ENCODE results near the gene DUSP2. TPM values are rescaled to one million over a fixed set of nuclear protein-coding genes. Genes with fewer than 3 reads are reported as not detected.
"Not testable (repeated sequence)": the region's sequence is repeated elsewhere in the genome, so short reads cannot be mapped to it uniquely, and the experiment has no call there.

Gene DUSP2
- total RNA-seq, 1 donor from 2014 or later: 1.1 TPM

DNA sequence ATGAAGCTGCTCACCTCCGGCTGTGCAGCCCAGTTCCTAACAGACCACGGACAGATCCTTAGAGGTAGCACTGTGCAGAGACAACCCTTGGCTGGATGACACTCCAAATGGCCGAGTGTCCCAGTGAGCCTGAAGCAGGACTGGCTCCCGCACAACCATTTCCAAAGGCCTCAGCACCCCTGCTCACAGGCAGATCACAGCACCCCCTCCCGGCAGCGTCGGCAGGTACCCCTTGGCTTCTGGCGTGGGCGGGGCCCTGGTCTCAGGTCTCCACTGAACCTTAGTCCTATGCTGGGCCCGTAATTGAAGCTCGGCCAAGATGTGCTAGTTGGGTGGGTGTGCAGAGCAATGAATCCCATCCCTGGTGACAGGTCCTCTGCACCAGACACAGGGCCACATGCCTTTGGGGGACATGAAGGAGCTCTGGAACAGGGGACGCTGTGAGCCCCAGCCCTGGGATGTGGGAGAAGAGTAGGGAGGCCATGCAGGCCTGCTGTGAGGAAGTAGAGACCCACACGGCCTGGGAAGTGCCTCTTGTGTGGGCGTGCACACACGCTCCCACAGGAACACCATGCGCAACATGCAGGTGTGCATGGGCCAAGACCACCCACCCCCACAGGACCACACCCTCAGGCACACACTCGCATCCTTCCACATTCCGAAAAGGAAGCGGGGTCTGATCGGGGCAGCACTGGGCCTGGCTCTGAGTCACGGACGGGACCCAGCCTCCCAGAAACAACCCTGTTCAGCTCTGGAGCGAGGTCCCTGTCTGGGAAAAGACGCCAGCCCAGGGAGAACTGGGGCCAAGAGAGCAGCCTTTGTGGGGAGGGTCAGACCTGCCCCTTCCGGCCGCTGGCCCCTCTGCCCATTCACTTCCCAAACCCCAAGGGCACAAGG lies 2.8 kb downstream of the DUSP2 start:
- DNase-seq (ENCODE audit: low read depth, low spot score): no peak
- Mint-ChIP-seq H3K9me3 (no peaks in the 10 kb centered on the region), H3K27ac (ENCODE audit: unreplicated experiment) (no peak overlapping the region), H3K36me3 (ENCODE audit: low read depth) (no peaks in the 10 kb centered on the region), H3K4me3 (no peak overlapping the region), H3K27me3 (ENCODE audit: low read depth) (peaks cover 40% of the 10 kb centered on the region), H3K4me1 (peaks cover 5% of the 10 kb centered on the region)
- TF ChIP-seq, protein P1, sequence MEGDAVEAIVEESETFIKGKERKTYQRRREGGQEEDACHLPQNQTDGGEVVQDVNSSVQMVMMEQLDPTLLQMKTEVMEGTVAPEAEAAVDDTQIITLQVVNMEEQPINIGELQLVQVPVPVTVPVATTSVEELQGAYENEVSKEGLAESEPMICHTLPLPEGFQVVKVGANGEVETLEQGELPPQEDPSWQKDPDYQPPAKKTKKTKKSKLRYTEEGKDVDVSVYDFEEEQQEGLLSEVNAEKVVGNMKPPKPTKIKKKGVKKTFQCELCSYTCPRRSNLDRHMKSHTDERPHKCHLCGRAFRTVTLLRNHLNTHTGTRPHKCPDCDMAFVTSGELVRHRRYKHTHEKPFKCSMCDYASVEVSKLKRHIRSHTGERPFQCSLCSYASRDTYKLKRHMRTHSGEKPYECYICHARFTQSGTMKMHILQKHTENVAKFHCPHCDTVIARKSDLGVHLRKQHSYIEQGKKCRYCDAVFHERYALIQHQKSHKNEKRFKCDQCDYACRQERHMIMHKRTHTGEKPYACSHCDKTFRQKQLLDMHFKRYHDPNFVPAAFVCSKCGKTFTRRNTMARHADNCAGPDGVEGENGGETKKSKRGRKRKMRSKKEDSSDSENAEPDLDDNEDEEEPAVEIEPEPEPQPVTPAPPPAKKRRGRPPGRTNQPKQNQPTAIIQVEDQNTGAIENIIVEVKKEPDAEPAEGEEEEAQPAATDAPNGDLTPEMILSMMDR (conservative IDR thresholded peaks at IDR 0.05): no peak

DNA sequence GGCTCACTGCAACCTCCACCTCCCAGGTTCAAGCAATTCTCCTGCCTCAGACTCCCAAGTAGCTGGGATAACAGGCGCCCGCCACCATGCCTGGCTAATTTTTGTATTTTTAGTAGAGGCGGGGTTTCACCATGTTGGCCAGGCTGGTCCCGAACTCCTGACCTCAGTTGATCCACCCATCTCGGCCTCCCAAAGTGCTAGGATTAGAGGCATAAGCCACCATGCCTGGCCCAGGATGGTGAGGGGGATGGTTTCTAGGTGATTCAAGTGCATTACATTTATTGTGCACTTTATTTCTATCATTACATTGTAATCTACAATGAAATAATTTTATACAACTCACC lies 3.6 kb downstream of the DUSP2 start:
- H3K27me3 Mint-ChIP-seq (ENCODE audit: low read depth): peaks cover 31% of the 10 kb centered on the region
- H3K36me3 Mint-ChIP-seq (ENCODE audit: low read depth); H3K27ac Mint-ChIP-seq (ENCODE audit: unreplicated experiment); H3K4me3 Mint-ChIP-seq; H3K4me1 Mint-ChIP-seq; DNase-seq (ENCODE audit: low read depth, low spot score); H3K9me3 Mint-ChIP-seq: not testable (repeated sequence)

DNA sequence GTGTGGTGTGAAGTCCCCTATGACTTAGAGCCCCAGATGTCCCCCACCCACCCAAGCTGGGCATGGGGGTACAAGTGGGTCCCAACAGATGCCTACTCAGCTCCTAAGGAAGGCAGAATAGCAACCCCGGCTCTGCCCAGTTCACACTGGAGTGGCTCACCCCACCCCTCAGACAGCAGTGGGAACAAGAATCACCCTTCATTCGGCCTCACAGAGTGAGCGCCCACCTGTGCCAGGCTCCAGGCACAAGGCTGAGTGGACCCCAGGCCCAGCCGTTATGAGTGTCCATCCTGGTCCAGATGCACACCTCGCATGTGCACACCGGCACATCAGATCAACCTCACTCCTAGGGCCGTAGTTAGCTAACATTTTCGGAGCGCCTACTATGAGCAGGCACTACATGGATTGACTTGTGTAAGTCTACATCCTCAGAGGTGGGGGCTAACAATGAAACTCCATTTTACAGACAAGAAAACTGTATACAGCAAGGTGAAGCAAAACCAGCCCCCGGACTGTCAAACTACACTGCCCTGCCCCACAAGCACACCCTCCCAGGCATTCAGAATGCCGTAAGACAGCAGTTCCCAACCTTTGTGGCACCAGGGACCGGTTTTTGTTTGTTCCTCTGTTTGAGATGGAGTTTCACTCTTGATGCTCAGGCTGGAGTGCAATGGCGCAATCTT lies 4.2 kb downstream of the DUSP2 start:
- TF ChIP-seq, protein P1 (conservative IDR thresholded peaks at IDR 0.05): no peak
- H3K27ac Mint-ChIP-seq (ENCODE audit: unreplicated experiment): no peak overlapping the region
- H3K36me3 Mint-ChIP-seq (ENCODE audit: low read depth): no peaks in the 10 kb centered on the region
- peaks cover 5% of the 10 kb centered on the region for H3K4me1 Mint-ChIP-seq
- no peaks in the 10 kb centered on the region for H3K9me3 Mint-ChIP-seq
- H3K27me3 Mint-ChIP-seq (ENCODE audit: low read depth): peaks cover 28% of the 10 kb centered on the region
- H3K4me3 Mint-ChIP-seq: no peak overlapping the region
- DNase-seq (ENCODE audit: low read depth, low spot score): no peak

DNA sequence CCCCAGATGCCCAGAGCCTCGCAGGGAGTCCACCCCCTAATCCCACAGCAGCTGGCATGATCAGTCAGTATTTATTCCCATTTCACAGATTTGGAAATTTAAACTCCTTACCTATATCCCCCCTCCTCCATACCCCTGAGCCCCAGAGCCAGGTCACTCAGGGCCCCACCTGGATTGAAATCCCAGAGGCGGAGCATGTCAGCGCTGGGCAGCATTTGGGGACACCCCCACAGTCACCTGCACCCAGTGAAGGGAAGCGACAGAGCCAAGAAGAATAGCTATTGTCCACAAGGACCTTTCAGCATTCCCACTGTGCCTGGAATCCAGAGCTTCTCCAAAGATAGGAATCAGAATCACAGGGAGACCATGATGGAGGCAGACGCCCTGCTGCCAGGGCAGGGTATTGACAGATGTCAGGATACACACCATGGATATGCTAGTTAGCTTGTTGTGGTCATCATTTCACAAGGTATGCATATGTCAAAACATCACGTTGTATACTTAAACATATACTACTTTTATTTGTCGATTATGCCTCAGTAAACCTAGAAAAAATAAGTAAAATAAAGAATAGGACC lies 6.0 kb downstream of the DUSP2 start:
- Mint-ChIP-seq H3K4me3 (no peak overlapping the region), H3K27me3 (ENCODE audit: low read depth) (peaks cover 18% of the 10 kb centered on the region), H3K27ac (ENCODE audit: unreplicated experiment) (no peak overlapping the region), H3K4me1 (peaks cover 2% of the 10 kb centered on the region), H3K36me3 (ENCODE audit: low read depth) (no peaks in the 10 kb centered on the region), H3K9me3 (no peaks in the 10 kb centered on the region)
- DNase-seq (ENCODE audit: low read depth, low spot score): no peak
- TF ChIP-seq, protein P1 (conservative IDR thresholded peaks at IDR 0.05): no peak

DNA sequence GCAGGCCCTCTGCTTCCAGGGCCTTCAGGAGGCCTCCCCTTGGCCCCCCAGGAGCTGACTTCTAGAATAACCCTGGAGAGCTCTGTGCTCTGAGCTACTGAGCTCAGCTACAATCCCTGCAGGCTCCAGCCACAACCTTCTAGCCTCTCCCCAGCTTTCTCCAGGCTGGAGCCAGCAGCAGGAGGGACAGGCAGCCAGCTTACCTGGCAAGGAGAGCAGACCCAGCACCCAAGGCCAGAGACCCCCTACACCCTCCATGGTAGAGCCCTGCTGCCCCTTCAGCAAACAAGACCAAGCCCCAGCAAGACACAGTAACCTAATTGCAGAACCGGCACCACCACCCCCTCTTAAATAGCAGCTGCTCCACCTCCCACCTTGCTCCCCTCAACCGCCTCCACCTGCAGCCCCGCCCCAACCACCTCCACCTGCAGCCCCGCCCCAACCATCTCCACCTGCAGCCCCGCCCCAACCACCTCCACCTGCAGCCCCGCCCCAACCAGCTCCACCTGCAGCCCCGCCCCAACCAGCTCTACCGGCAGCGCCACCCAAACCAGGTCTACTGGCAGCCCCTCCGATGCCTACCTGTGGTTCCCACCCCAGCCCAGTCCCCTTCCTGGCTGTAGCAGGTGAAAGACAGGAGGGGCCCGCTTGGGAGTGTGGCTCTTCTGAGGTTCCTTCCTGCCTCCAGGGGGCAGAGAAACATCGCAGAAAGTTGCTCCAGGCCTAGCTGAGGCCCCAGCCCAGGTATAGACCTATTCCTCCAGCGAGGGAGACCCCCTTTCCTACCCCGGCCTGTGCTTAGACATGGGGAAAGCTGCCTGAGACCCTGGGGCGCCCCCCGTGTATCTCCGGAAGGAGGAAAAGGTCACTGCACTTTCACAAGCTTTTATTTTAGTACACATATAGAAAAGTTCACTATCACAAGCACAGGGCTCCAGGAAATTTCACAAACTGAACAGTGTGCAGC lies 6.8 kb downstream of the DUSP2 start, which contains the start of gene ASTL:
TSS of gene ASTL (minus strand) at position 324 of the 967 bp plus-strand sequence. CDS start at position 258, 66 bp downstream.
- no peak within 1 kb of the TSS for H3K27ac Mint-ChIP-seq (ENCODE audit: unreplicated experiment)
- DNase-seq (ENCODE audit: low read depth, low spot score): no peak
- H3K9me3 Mint-ChIP-seq: no peaks in the 10 kb centered on the region
- peaks cover 11% of the 10 kb centered on the region for H3K27me3 Mint-ChIP-seq (ENCODE audit: low read depth)
- TF ChIP-seq, protein P1 (conservative IDR thresholded peaks at IDR 0.05): peak; percentile 67
- no peaks in the 10 kb centered on the region for H3K4me1 Mint-ChIP-seq
- no peak within 1 kb of the TSS for H3K4me3 Mint-ChIP-seq
- no peaks in the 10 kb centered on the region for H3K36me3 Mint-ChIP-seq (ENCODE audit: low read depth)

Measured in neural crest cell (in vitro differentiated cells).